SH-SY5Y (cell line): ENCODE results near the gene LAMP5.

Source experiments
- GATA2 ChIP-seq: IDR thresholded peaks from 2 replicates; pipeline ENCODE4 v1.6.1; 2011; ENCODE audit warnings: mild to moderate bottlenecking, low read depth, low read length
- GATA3 ChIP-seq: IDR thresholded peaks from 2 replicates; pipeline ENCODE4 v1.6.1; 2011; ENCODE audit warnings: low read depth, mild to moderate bottlenecking, low read length, moderate library complexity

GRCh38 chr20:9555781-9556180 lies 41.4 kb downstream of the LAMP5 start:
- no peak for TF ChIP-seq GATA2
- no peak for TF ChIP-seq GATA3
